ENCODE data around the gene PSTPIP1. TPM values are rescaled to one million over a fixed set of nuclear protein-coding genes. Genes with fewer than 3 reads are reported as not detected.

The PSTPIP1 gene
- total and polyA plus RNA-seq, 2 of the 4 experiments (the other 2 are of a cell fraction) = 0.36 to 1.1 TPM

- no peak for DNase-seq
- intact Hi-C loops (cut with micrococcal nuclease) = no loop called here
- POLR2A ChIA-PET (ENCODE audit: unreplicated experiment) = no interaction called here
- Histone ChIP-seq H3K4me2 (ENCODE audit: low read depth, low read length) (no peak overlapping the region), H2BK120ac (ENCODE audit: low read depth, low read length) (no peak overlapping the region), H3K4me1 (ENCODE audit: control insufficient read depth, insufficient read depth, low read length) (no peaks in the 10 kb centered on the region), H4K8ac (ENCODE audit: low read depth in 2 of 2, low read length in 2 of 2) (no peak overlapping the region), H3K9me1 (ENCODE audit: insufficient read depth, low read length) (no peaks in the 10 kb centered on the region), H3K9ac (ENCODE audit: low read depth, low read length) (no peak overlapping the region), H3K56ac (ENCODE audit: extremely low read depth, insufficient read depth, low read length) (no peak overlapping the region), H2AK5ac (ENCODE audit: low read depth, low read length) (peak overlapping the region; percentile 5; the same call in 1 of the 2 replicates), H3K36me3 (ENCODE audit: control insufficient read depth, insufficient read depth, low read length) (no peaks in the 10 kb centered on the region), H3K14ac (replicated peaks; ENCODE audit: low read depth, low read length) (no peak overlapping the region), H2BK20ac (ENCODE audit: low read depth, low read length) (no peak overlapping the region), H3K9me3 (ENCODE audit: control insufficient read depth, insufficient read depth, low read length) (no peaks in the 10 kb centered on the region), H3K4ac (ENCODE audit: low read depth, low read length) (no peak overlapping the region; the same call in 1 of the 2 replicates), H4K20me1 (ENCODE audit: insufficient read depth, low read length) (no peaks in the 10 kb centered on the region), H2AFZ (replicated peaks; ENCODE audit: low read length, poor library complexity) (no peak overlapping the region), H2AK9ac (replicated peaks; ENCODE audit: low read depth, low read length, poor library complexity) (no peak overlapping the region), H3K27ac (ENCODE audit: insufficient read depth, low read length) (no peak overlapping the region), H4K5ac (ENCODE audit: low read depth, low read length) (no peak overlapping the region), H4K91ac (ENCODE audit: insufficient read depth, low read depth, low read length) (no peak overlapping the region), H2BK15ac (ENCODE audit: low read depth, low read length) (no peak overlapping the region), H3K18ac (ENCODE audit: low read depth, low read length) (no peak overlapping the region), H3K79me1 (ENCODE audit: low read depth in 1 of 2, low read length in 2 of 2) (no peaks in the 10 kb centered on the region), H3K4me3 (ENCODE audit: insufficient read depth, low read depth, low read length) (no peak overlapping the region), H3K27me3 (ENCODE audit: control insufficient read depth, insufficient read depth, low read length) (peaks cover 27% of the 10 kb centered on the region), H3K23ac (ENCODE audit: low read depth, low read length) (no peak overlapping the region), H2BK5ac (ENCODE audit: low read depth, low read length, poor library complexity, severe bottlenecking) (no peak overlapping the region)
- in situ Hi-C loops (cut with MboI; ENCODE audit: low sequenced_read_pairs) = no loop called here
- BruUV-seq (replicated peaks) = no TSS peak
- no peak for ATAC-seq (ENCODE audit: low read depth)
- dilution Hi-C loops (cut with HindIII; ENCODE audit: low sequenced_read_pairs, unreplicated experiment) = no loop called here
- CTCF ChIA-PET = no interaction called here
- TF ChIP-seq SMC3 (IDR thresholded peaks at IDR 0.05; ENCODE audit: low read depth, low read length) (no peak), ELK1 (IDR thresholded peaks at IDR 0.05; ENCODE audit: borderline replicate concordance, low read depth, low read length) (no peak), RFX5 (IDR thresholded peaks at IDR 0.05; ENCODE audit: low read depth, low read length) (no peak), RAD21 (IDR thresholded peaks at IDR 0.05; ENCODE audit: low read length) (no peak), CTCF (conservative IDR thresholded peaks at IDR 0.05; ENCODE audit: low read depth, low read length) (no peak), MAFK (IDR thresholded peaks at IDR 0.05; ENCODE audit: low read depth, low read length) (no peak), FOS (IDR thresholded peaks at IDR 0.05; ENCODE audit: low read depth, low read length) (no peak)
- 80% methylated on average over 8 of the region's 23 CpGs; no CpG with 5 or more reads in 1 of the 2 experiments for WGBS, 2 experiments (ENCODE audit: extremely low coverage in 2 of 2, insufficient read length in 1 of 2)
These were observed 19.5 kb downstream of the PSTPIP1 start for GRCh38 chr15:77014132-77015081.
